Measurements from ENCODE around the gene RETREG3.

DNA sequence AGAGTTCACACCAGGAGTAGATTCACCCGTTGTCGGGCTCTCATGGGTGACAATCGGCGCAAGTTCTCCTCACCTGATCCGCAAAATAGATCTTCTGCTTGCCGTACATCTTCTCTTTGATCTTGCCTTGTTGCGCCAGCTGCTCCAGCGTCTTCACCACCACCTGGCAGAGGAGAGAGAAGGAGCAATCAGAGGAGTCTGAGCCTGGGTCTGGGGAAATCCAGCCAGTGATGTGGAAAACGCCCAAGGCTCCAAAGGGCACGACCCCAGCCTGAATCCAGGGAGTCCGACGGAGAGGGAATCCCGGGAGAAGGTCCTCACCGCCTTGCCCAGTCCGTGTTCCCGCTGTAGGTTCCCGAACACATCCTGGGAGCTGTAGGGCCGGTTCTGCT, 32.0 kb downstream of the RETREG3 start:
- no peak for TF ChIP-seq POLR2A (IDR thresholded peaks at IDR 0.05)
- TF ChIP-seq, protein P1, sequence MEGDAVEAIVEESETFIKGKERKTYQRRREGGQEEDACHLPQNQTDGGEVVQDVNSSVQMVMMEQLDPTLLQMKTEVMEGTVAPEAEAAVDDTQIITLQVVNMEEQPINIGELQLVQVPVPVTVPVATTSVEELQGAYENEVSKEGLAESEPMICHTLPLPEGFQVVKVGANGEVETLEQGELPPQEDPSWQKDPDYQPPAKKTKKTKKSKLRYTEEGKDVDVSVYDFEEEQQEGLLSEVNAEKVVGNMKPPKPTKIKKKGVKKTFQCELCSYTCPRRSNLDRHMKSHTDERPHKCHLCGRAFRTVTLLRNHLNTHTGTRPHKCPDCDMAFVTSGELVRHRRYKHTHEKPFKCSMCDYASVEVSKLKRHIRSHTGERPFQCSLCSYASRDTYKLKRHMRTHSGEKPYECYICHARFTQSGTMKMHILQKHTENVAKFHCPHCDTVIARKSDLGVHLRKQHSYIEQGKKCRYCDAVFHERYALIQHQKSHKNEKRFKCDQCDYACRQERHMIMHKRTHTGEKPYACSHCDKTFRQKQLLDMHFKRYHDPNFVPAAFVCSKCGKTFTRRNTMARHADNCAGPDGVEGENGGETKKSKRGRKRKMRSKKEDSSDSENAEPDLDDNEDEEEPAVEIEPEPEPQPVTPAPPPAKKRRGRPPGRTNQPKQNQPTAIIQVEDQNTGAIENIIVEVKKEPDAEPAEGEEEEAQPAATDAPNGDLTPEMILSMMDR (IDR thresholded peaks at IDR 0.05), result no peak
- no peak for TF ChIP-seq POLR2AphosphoS5 (IDR thresholded peaks at IDR 0.05)
- TF ChIP-seq EP300 (IDR thresholded peaks at IDR 0.05), result no peak

Measured in suprapubic skin (tissue), 4 donors.